NT2/D1 (cell line): Measurements from ENCODE around the gene SUV39H1.

ENCODE experiments used
- SUZ12 ChIP-seq: IDR thresholded peaks from 2 replicates; pipeline ENCODE4 v1.6.1; 2011; ENCODE audit not compliant: insufficient read length, insufficient read depth; ENCODE audit errors: extremely low read depth
- YY1 ChIP-seq: IDR thresholded peaks from 2 replicates; pipeline ENCODE4 v1.6.1; 2011; ENCODE audit not compliant: insufficient read length, insufficient read depth
- ZNF274 ChIP-seq: IDR thresholded peaks from 2 replicates; pipeline ENCODE4 v1.6.1; 2011; ENCODE audit warnings: mild to moderate bottlenecking, low read depth, low read length

DNA sequence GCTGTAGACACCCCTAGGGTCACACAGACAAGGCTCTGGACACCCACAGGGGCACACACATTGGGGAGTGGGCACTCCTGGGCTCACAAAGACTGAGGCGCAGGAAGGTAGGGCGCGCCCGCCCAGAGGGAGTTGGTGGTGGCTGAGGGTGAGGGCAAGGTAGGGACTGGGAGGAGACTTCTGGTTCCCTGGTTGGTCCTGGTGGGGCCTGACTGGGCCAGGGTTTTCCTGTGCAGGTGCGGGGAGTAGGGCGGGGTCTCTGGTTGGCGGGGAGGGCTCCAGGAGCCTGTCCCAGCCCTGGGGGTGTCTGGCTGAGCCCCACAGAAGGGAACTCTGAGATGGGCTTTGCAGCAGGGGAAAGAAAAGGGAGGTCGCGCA is 19.7 kb upstream of the SUV39H1 start:
- TF ChIP-seq SUZ12 (no peak), ZNF274 (no peak), YY1 (no peak)
